LNCAP (cell line): Measurements from ENCODE around the gene CD48.

ENCODE experiments used
- CTCF ChIP-seq: fragments of 450-650 bp; IDR thresholded peaks from 2 replicates; pipeline ENCODE4 v1.5.1; 2017; ENCODE audit warnings: mild to moderate bottlenecking

CD48 gene

GRCh38 chr1:160682983-160683865, 28.4 kb downstream of the CD48 start:
- no peak for TF ChIP-seq CTCF

DNA sequence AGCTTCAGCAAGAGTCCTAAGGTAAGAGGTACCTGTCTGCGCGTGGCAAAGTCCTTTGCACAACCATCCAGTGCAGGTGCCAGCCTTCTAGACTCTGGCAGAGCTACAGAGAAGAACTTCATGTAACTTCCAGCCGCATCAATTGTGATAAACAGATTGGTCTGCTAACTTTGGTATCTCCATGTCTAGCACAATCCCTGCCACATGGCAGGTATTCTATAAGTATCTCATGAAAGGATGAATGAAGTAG, 29.8 kb downstream of the CD48 start:
- TF ChIP-seq CTCF: no peak

DNA sequence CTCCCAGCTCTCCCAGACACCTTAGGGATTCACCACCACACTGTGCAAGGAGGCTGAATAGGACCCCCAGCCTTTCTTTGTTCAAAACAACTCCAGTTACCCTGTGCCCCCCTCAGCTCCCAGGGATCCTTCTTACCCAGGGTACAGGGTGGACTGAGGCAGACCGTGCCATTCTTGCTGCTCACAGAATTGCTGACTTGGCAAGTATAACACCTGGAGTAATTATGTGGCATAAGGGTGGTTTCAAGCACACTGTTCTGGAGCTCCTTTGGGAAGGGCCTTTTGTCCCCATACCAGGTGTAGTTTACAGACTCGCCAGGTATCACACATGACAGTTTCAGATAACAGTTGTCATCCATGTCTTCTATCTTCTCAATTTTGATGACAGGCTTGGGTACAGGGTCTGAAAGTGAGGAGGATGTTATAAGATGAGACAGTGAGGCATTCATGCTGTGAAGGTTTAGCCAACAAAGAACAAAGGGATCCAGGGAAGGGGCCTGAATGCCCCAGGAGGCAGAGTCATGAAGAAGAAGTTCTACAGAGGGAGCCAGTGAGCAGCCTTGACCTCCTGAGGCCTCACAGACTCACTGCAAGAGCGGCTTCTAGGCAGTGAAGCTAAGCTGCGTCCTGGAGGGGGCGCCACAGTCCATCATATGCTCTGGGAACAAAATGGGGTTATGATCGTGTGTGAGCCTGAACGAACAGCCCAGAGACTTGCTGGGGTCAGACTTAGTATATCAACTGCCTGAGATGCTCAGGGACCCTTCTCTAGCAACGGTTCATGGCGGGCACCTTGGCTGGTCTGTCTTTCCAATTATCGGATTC, 30.3 kb downstream of the CD48 start:
- TF ChIP-seq CTCF: peak; percentile 49

GRCh38 chr1:160680399-160680798, 31.2 kb downstream of the CD48 start:
- no peak for TF ChIP-seq CTCF

DNA sequence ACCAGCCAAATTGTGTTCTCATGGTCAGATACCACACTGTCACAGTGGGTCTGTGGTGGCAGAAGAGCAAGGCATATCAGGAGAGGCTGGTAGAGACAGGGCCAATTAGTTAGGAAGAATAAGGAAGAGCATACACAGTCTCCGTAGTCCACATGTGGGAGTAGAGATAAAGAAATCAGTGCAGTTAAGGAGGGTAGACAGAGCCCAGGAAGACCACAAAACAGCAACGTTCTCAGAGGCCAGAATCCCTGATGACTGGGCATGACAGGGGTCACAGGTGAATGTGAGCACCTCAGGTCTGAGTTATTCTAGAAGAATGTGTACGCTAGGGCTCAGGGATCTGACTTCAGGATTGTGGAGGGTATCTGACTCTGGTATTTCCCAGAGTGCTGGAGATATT, 31.7 kb downstream of the CD48 start:
- no peak for TF ChIP-seq CTCF

- no peak for TF ChIP-seq CTCF
Measured at GRCh38 chr1:160676869-160677597, 34.6 kb downstream of the CD48 start.

GRCh38 chr1:160675641-160676410, 35.8 kb downstream of the CD48 start:
- peak; percentile 97 for TF ChIP-seq CTCF
